ENCODE data around the gene ILF2. TPM values are rescaled to one million over a fixed set of nuclear protein-coding genes. Genes with fewer than 3 reads are reported as not detected.

The ILF2 gene
- total RNA-seq, 1 donor from 2014 or later = 474 TPM

DNA sequence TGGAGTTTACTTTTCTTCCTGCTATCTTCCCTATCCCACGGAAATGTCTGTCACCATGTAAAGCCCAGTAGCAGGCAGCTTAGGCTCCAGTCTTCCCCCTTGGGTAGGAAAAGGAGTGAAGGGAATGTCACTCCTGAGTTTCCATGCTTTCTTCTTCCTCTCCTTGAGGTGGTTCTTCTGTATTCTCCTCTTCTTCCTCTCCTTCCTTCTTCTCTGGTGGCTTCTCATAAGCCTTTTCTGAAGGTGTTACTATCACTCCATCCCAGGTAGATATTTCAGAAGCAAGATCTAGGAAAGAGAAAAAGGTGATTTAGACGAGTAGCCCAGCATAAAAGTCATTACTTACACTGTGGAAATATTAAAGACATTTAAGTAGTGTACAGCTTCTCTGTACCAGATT lies 8.5 kb downstream of the ILF2 start:
- H3K27me3 Mint-ChIP-seq (ENCODE audit: insufficient read depth, low read depth) = peaks cover 4% of the 10 kb centered on the region
- Histone ChIP-seq H2AFZ (replicated peaks) (no peak overlapping the region), H3K27ac (no peak overlapping the region), H3K9ac (no peak overlapping the region), H3K36me3 (peaks cover 33% of the 10 kb centered on the region), H3K79me2 (ENCODE audit: low read depth) (peaks cover 24% of the 10 kb centered on the region), H3K27me3 (no peaks in the 10 kb centered on the region), H3K9me3 (ENCODE audit: low read depth) (no peaks in the 10 kb centered on the region), H3K4me2 (no peak overlapping the region), H3F3A (ENCODE audit: low read depth) (peaks cover 83% of the 10 kb centered on the region), H4K20me1 (ENCODE audit: low read depth) (peaks cover 19% of the 10 kb centered on the region), H3K4me3 (no peak overlapping the region), H3K4me1 (peaks cover 5% of the 10 kb centered on the region)
- H3K9me3 Mint-ChIP-seq = no peaks in the 10 kb centered on the region
- H3K4me3 Mint-ChIP-seq = no peak overlapping the region
- no peak overlapping the region for H3K27ac Mint-ChIP-seq
- H3K4me1 Mint-ChIP-seq = peaks cover 18% of the 10 kb centered on the region
- TF ChIP-seq EZH2phosphoT487 (IDR thresholded peaks at IDR 0.05) (no peak), EZH2 (IDR thresholded peaks at IDR 0.05) (no peak)
- TF ChIP-seq, protein P1, sequence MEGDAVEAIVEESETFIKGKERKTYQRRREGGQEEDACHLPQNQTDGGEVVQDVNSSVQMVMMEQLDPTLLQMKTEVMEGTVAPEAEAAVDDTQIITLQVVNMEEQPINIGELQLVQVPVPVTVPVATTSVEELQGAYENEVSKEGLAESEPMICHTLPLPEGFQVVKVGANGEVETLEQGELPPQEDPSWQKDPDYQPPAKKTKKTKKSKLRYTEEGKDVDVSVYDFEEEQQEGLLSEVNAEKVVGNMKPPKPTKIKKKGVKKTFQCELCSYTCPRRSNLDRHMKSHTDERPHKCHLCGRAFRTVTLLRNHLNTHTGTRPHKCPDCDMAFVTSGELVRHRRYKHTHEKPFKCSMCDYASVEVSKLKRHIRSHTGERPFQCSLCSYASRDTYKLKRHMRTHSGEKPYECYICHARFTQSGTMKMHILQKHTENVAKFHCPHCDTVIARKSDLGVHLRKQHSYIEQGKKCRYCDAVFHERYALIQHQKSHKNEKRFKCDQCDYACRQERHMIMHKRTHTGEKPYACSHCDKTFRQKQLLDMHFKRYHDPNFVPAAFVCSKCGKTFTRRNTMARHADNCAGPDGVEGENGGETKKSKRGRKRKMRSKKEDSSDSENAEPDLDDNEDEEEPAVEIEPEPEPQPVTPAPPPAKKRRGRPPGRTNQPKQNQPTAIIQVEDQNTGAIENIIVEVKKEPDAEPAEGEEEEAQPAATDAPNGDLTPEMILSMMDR (IDR thresholded peaks at IDR 0.05) = no peak
- H3K36me3 Mint-ChIP-seq = peaks cover 22% of the 10 kb centered on the region
- no peak for DNase-seq (ENCODE audit: low spot score)

DNA sequence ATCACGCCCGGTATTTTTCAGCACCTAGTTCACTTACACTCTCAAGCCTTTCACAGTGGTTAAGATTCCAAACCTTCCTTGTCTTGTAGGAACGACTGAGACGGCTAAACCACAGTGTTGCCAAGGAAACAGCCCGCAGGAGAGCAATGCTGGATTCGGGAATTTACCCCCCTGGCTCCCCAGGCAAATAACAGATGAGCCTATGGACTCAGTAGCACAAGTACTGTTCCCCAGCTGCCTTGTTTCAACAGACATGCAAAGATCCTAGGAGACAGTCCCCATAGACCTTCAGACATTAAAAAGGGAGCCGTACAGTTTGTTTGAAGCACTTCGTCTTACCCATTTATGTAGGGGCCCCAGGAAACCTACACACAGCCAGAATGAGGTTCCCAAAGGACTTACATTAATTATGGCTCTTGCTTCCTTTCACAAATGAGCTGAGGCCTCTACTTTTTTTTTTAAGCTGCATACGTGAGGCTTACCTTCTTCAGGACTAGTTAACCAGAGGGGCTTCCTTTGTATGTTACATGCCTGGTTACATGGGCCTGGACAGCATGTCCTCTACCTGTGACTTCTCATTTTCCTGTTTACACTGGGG lies 9.6 kb downstream of the ILF2 start:
- Histone ChIP-seq H3K9ac (no peak overlapping the region), H3K4me3 (no peak overlapping the region), H3K4me1 (peaks cover 5% of the 10 kb centered on the region), H3K27me3 (no peaks in the 10 kb centered on the region), H3K27ac (peak overlapping the region; percentile 68), H3F3A (ENCODE audit: low read depth) (peaks cover 73% of the 10 kb centered on the region), H3K36me3 (peaks cover 25% of the 10 kb centered on the region), H3K4me2 (no peak overlapping the region), H2AFZ (replicated peaks) (no peak overlapping the region), H3K9me3 (ENCODE audit: low read depth) (no peaks in the 10 kb centered on the region), H3K79me2 (ENCODE audit: low read depth) (peaks cover 15% of the 10 kb centered on the region), H4K20me1 (ENCODE audit: low read depth) (peaks cover 19% of the 10 kb centered on the region)
- Mint-ChIP-seq H3K27me3 (ENCODE audit: insufficient read depth, low read depth) (peaks cover 4% of the 10 kb centered on the region), H3K27ac (peak overlapping the region; percentile 13), H3K9me3 (no peaks in the 10 kb centered on the region), H3K4me1 (peaks cover 19% of the 10 kb centered on the region), H3K36me3 (peaks cover 19% of the 10 kb centered on the region), H3K4me3 (peak overlapping the region; percentile 31)
- DNase-seq (ENCODE audit: low spot score) = peak; percentile 11
- no peak for TF ChIP-seq EZH2phosphoT487 (IDR thresholded peaks at IDR 0.05)
- TF ChIP-seq, protein P1 (IDR thresholded peaks at IDR 0.05) = no peak
- TF ChIP-seq EZH2 (IDR thresholded peaks at IDR 0.05) = no peak

DNA sequence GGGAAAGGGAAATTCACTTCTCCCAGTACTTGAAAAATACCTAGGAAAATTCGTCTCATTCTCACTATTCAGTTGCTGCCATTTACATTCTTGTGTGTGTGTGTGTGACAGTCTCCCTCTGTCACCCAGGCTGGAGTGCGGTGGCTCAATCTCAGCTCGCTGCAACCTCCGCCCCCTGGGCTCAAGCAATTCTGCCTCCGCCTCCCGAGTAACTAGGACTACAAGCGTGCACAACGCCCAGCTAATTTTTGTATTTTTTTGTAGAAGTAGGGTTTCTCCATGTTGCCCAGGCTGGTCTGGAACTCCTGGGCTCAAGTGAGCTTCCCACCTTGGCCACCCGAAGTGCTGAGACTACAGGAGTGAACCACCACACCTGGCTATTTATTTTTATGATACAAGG lies 11.1 kb downstream of the ILF2 start:
- peaks cover 4% of the 10 kb centered on the region for H3K27me3 Mint-ChIP-seq (ENCODE audit: insufficient read depth, low read depth)
- H3K27ac ChIP-seq = no peak overlapping the region
- peak overlapping the region; percentile 85 for H3K27ac Mint-ChIP-seq

More for the DNA sequence above, 11.1 kb downstream of the ILF2 start:
- peak overlapping the region; percentile 72 for H3K4me3 ChIP-seq
- H3K9me3 ChIP-seq (ENCODE audit: low read depth) = no peaks in the 10 kb centered on the region
- no peak for DNase-seq (ENCODE audit: low spot score)
- peaks cover 14% of the 10 kb centered on the region for H3K79me2 ChIP-seq (ENCODE audit: low read depth)
- H4K20me1 ChIP-seq (ENCODE audit: low read depth) = peaks cover 19% of the 10 kb centered on the region
- H2AFZ ChIP-seq (replicated peaks) = no peak overlapping the region
- TF ChIP-seq EZH2phosphoT487 (IDR thresholded peaks at IDR 0.05) (no peak), EZH2 (IDR thresholded peaks at IDR 0.05) (no peak)
- TF ChIP-seq, protein P1 (IDR thresholded peaks at IDR 0.05) = no peak
- H3K9ac ChIP-seq = peak overlapping the region; percentile 63
- no peaks in the 10 kb centered on the region for H3K27me3 ChIP-seq
- Mint-ChIP-seq H3K4me3 (peak overlapping the region; percentile 97), H3K4me1 (peaks cover 20% of the 10 kb centered on the region), H3K9me3 (no peaks in the 10 kb centered on the region), H3K36me3 (peaks cover 9% of the 10 kb centered on the region)
- H3K4me1 ChIP-seq = peaks cover 5% of the 10 kb centered on the region
- H3K4me2 ChIP-seq = peak overlapping the region; percentile 85
- peaks cover 17% of the 10 kb centered on the region for H3K36me3 ChIP-seq
- H3F3A ChIP-seq (ENCODE audit: low read depth) = peaks cover 57% of the 10 kb centered on the region
